HepG2 (cell line): ENCODE results near the gene CRADD. TPM values are rescaled to one million over a fixed set of nuclear protein-coding genes. Genes with fewer than 3 reads are reported as not detected.

Experiments
- ATAC-seq: fragments of 200-7000 bp; cut with Tn5 transposase; 3 replicates; pipeline ENCODE4 v1.9.1; 2020; ENCODE audit warnings: mild to moderate bottlenecking, moderate library complexity
- BruUV-seq: library from RNA; stranded (reverse); fragments of 400-500 nt; replicated peaks from 2 replicates; lab custom pipeline; 2021; lab: Mats Ljungman, UMichigan
- CTCF ChIA-PET: fragments of 300-600 bp; formaldehyde crosslinking; extraction: SDS; loops from one replicate; lab custom pipeline; 2021; ENCODE audit warnings: low total read pairs, inconsistent platforms, low intra/inter-chr PET ratio; lab: Yijun Ruan, JAX
- POLR2A ChIA-PET: fragments of 350-600 bp; sonication (Branson Sonifier 250); formaldehyde crosslinking; loops from one replicate; lab custom pipeline; 2020; ENCODE audit warnings: antibody characterized with exemption, inconsistent platforms; lab: Yijun Ruan, JAX
- DNase-seq: peaks from one replicate; pipeline ENCODE4 v3.0.0-alpha.2; 2015; ENCODE audit warnings: low spot score
- FAIRE-seq: peaks from 3 replicates; lab custom pipeline; 2011; peaks lifted over from hg19 to GRCh38; lab: Jason Lieb, UNC
- H2AFZ ChIP-seq: one replicate; pipeline ENCODE4 v1.6.1; 2011; ENCODE audit warnings: low read length, inconsistent platforms
- H3K27ac ChIP-seq: fragments of 300-600 bp; 3 replicates; pipeline ENCODE4 v1.8.0; 2011; ENCODE audit warnings: mixed run types, mild to moderate bottlenecking, mixed read lengths, low read length, inconsistent platforms; ENCODE audit not compliant: insufficient read depth; ENCODE audit errors: extremely low read length
- H3K27me3 ChIP-seq, 2 experiments: fragments of 200-600 bp in 1 of 2; 2 replicates in 1 of 2; 3 replicates in 1 of 2; pipeline versions ENCODE4 v1.6.0 to v1.8.0; 2011; ENCODE audit warnings: low read length in 2 of 2, mild to moderate bottlenecking in 2 of 2, moderate library complexity in 2 of 2, inconsistent platforms in 1 of 2; ENCODE audit not compliant: insufficient read depth in 2 of 2, control insufficient read depth in 1 of 2
- H3K36me3 ChIP-seq, 2 experiments: fragments of 200-600 bp in 1 of 2; replicated peaks in 1 of 2; 2 replicates in 1 of 2; 3 replicates in 1 of 2; pipeline versions ENCODE4 v1.5.1 to v1.8.0; 2011; ENCODE audit warnings: low read length in 2 of 2, inconsistent platforms in 1 of 2; ENCODE audit not compliant: insufficient read depth in 2 of 2, control insufficient read depth in 1 of 2
- H3K4me1 ChIP-seq: 2 replicates; pipeline ENCODE4 v1.5.1; 2012; ENCODE audit warnings: low read length, inconsistent platforms; ENCODE audit not compliant: insufficient read depth
- H3K4me2 ChIP-seq: 2 replicates; pipeline ENCODE4 v1.6.0; 2011; ENCODE audit warnings: low read depth, low read length, inconsistent platforms
- H3K4me3 ChIP-seq, 3 experiments: fragments of 200-600 bp in 1 of 3; sonication (generic), shearing (Covaris generic) in 1 of 3; replicated peaks in 1 of 3; 2 replicates each; pipeline ENCODE4 v1.5.1; 2011 to 2016; ENCODE audit warnings: low read length in 3 of 3, inconsistent platforms in 2 of 3, low read depth in 2 of 3, mild to moderate bottlenecking in 2 of 3, control low read depth in 1 of 3, mixed read lengths in 1 of 3; ENCODE audit not compliant: insufficient read depth in 1 of 3
- H3K79me2 ChIP-seq: one replicate; pipeline ENCODE4 v1.6.1; 2011; ENCODE audit warnings: low read length, inconsistent platforms; ENCODE audit not compliant: insufficient read depth
- H3K9ac ChIP-seq: 2 replicates; pipeline ENCODE4 v1.6.0; 2011; ENCODE audit warnings: mild to moderate bottlenecking, low read depth, low read length, inconsistent platforms; ENCODE audit not compliant: insufficient read depth
- H3K9me3 ChIP-seq: 2 replicates; pipeline ENCODE4 v1.5.1; 2012; ENCODE audit warnings: mild to moderate bottlenecking, low read length
- H4K20me1 ChIP-seq: 2 replicates; pipeline ENCODE4 v1.6.0; 2011; ENCODE audit warnings: inconsistent platforms, mild to moderate bottlenecking, low read length, moderate library complexity; ENCODE audit not compliant: insufficient read depth
- CHD4 ChIP-seq: fragments of 200-600 bp; sonication (generic); IDR thresholded peaks from 2 replicates; pipeline ENCODE4 v1.7.0; 2017; ENCODE audit warnings: mild to moderate bottlenecking, low read length, borderline replicate concordance
- KDM4B ChIP-seq: sonication (generic); formaldehyde crosslinking; IDR thresholded peaks from 2 replicates; pipeline ENCODE4 v1.4.0; 2020; ENCODE audit warnings: missing genetic modification reagents
- MAFK ChIP-seq, 2 experiments: IDR thresholded peaks in 1 of 2; conservative IDR thresholded peaks in 1 of 2; 2 replicates each; pipeline ENCODE4 v1.6.1; 2011; ENCODE audit warnings: improper control_type of control experiment in 2 of 2, low read length in 2 of 2
- RBM22 ChIP-seq: fragments of 200-400 bp; formaldehyde crosslinking; optimal IDR thresholded peaks from 2 replicates; pipeline ENCODE3; 2017; ENCODE audit warnings: mild to moderate bottlenecking, low read length, moderate library complexity
- RFX5 ChIP-seq: IDR thresholded peaks from 2 replicates; pipeline ENCODE4 v1.6.1; 2011; ENCODE audit warnings: low read depth, low read length, improper control_type of control experiment
- SETDB1 ChIP-seq: sonication (generic); formaldehyde crosslinking; IDR thresholded peaks from 2 replicates; pipeline ENCODE4 v1.5.1; 2020; ENCODE audit warnings: missing genetic modification reagents, mild to moderate bottlenecking, borderline replicate concordance
- XBP1 ChIP-seq: sonication (generic); formaldehyde crosslinking; IDR thresholded peaks from 2 replicates; pipeline ENCODE4 v1.5.0; 2020; ENCODE audit warnings: missing genetic modification reagents
- ZNF839 ChIP-seq: sonication (generic); formaldehyde crosslinking; IDR thresholded peaks from 2 replicates; pipeline ENCODE4 v1.4.0; 2020; ENCODE audit warnings: missing genetic modification reagents, mild to moderate bottlenecking, borderline replicate concordance
- whole genome bisulfite sequencing: methylation state at CpG from one replicate; pipeline ENCODE4 v1.1.6; 2017; ENCODE audit warnings: low lambda C conversion rate; 5-methylcytosine and 5-hydroxymethylcytosine counted together
- in situ Hi-C: cut with HindIII; loops from 2 replicates; pipeline ENCODE4 v1.10.0; 2017; ENCODE audit warnings: low pct_unique_long_range_greater_than_20kb; ENCODE audit not compliant: extremely low pct_ligation_motif_present
- intact Hi-C: fragments of 100-400 bp; cut with micrococcal nuclease; formaldehyde crosslinking; loops from one replicate; pipeline ENCODE4 v1.10.0; 2022; ENCODE audit not compliant: unreplicated experiment
- polyA plus RNA-seq, 8 experiments: library from polyadenylated mRNA; depleted of rRNA in 3 of 8; stranded (reverse) in 7 of 8; unstranded in 1 of 8; fragments of >200 nt; fragmentation: Illumina TruSeq in 4 of 8; extraction: Trizol in 4 of 8; gene quantifications; 2 replicates each; pipeline versions ENCODE4 v1.2.1 to v1.2.3, GENCODE V29; 2011 to 2016; ENCODE audit warnings: low read depth in 4 of 8, missing spikeins in 1 of 8, mixed read lengths in 1 of 8; ENCODE audit not compliant: insufficient read depth in 1 of 8
- total RNA-seq, 5 experiments: library from RNA; depleted of rRNA; stranded (reverse); fragments of >200 nt; fragmentation: Illumina TruSeq; extraction: Trizol; gene quantifications; 2 replicates each; pipeline ENCODE4 v1.2.3, GENCODE V29; 2016; ENCODE audit warnings: low read depth in 1 of 5
- TF ChIP-seq, protein P1 (sequence below): sonication (generic); formaldehyde crosslinking; IDR thresholded peaks from 2 replicates; pipeline ENCODE4 v1.8.1; 2023; ENCODE audit warnings: mild to moderate bottlenecking, moderate library complexity, missing genetic modification reagents
- TF ChIP-seq, protein P2 (sequence below): sonication (generic); formaldehyde crosslinking; IDR thresholded peaks from 2 replicates; pipeline ENCODE4 v1.5.0; 2020; ENCODE audit warnings: mild to moderate bottlenecking, missing genetic modification reagents, borderline replicate concordance
- TF ChIP-seq, protein P3 (sequence below): sonication (generic); formaldehyde crosslinking; IDR thresholded peaks from 2 replicates; pipeline ENCODE4 v1.5.1; 2020; ENCODE audit warnings: missing genetic modification reagents, mild to moderate bottlenecking, borderline replicate concordance

CRADD gene
- total and polyA plus RNA-seq, 2 of the 13 experiments (the other 11 are each of a cell fraction or from before 2014, with no cell fraction given): 12.4 to 18.8 TPM

DNA sequence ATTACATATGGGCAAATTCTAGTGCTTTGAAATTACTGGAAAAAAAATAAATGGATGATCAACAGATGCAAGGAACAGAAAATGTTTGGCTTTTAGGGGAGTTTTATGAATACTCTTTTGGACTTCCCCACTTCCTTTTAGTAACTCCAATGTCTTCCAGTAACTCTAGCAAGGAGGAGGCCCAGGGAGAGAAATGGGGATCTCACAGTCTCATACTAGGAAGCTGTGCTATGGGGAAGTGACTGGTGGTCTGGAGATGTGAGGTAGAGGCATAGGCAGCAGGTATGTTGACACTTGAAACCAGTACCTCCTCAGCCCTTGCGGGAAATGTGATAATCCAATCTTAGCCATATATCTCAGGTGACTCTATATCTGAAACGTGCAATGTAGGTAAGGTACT, 68.1 kb downstream of the CRADD start:
- Histone ChIP-seq H4K20me1 (no peaks in the 10 kb centered on the region), H3K27ac (no peak overlapping the region), H3K4me3 (no peak overlapping the region), H3K27me3 (no peaks in the 10 kb centered on the region), H2AFZ (no peak overlapping the region), H3K36me3 (no peaks in the 10 kb centered on the region), H3K4me1 (peaks cover 21% of the 10 kb centered on the region), H3K9ac (no peak overlapping the region), H3K4me2 (no peak overlapping the region), H3K9me3 (no peaks in the 10 kb centered on the region), H3K79me2 (no peaks in the 10 kb centered on the region)
- no TSS peak for BruUV-seq
- POLR2A ChIA-PET: no interaction called here
- FAIRE-seq (no peak), DNase-seq (no peak), ATAC-seq (no peak)
- CTCF ChIA-PET: no interaction called here
- in situ Hi-C loops (no loop called here), intact Hi-C loops (no loop called here)
- 94% methylated on average over 2 of the region's 2 CpGs for WGBS
- TF ChIP-seq, protein P1, sequence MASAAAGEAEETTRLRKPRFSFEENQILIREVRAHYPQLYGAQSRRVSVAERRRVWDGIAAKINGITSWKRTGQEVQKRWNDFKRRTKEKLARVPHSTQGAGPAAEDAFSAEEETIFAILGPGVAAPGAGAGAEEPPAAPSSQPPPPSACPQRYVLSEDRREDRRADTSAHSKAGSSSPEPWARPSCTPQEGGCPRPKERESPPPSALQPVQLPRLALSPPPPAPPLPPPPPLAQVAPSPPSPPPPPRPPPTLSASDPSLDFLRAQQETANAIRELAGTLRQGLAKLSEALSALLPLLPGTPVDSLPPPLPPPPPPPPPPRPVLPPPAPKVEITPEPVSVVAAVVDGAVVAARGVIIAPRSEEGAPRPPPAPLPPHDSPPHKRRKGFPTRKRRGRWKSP (CRISPR knock-in tag): no peak
- no peak for TF ChIP-seq CHD4
- no peak for TF ChIP-seq XBP1 (CRISPR knock-in tag)

DNA sequence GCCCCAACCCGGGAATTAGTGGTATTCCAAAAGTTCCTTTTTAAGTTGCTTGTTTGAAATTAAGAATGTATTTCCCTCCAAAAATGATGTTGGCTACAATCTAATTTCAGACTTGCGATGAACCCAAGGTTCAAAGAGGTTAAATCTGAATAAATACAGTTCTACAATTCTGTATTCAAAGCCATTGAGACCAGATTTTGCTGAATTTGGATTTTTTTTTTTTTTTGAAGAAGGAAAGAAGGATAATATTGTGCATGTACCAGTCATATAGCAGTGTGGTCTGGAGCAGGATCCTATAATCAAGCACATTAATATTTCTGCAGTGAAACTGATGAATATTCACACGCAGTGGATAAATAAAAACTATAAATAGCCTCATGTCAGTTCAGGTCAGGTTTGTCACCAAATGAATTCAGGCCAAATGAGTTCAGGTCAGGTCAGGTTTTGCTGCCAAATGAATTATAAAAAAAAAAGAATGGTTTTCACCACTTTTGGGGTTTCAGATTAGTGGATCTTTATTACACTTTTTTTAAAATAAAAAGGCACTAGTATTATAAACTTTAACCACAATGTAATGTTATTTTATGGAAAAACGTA, 69.5 kb downstream of the CRADD start:
- WGBS: 95% methylated on average over 4 of the region's 4 CpGs
- CTCF ChIA-PET: no interaction called here

More for the DNA sequence above, 69.5 kb downstream of the CRADD start:
- H3K4me3 ChIP-seq: no peak overlapping the region
- H3K4me2 ChIP-seq: no peak overlapping the region
- H3K4me1 ChIP-seq: peaks cover 23% of the 10 kb centered on the region
- FAIRE-seq (no peak), ATAC-seq (no peak), DNase-seq (no peak)
- in situ Hi-C loops (no loop called here), intact Hi-C loops (no loop called here)
- no peaks in the 10 kb centered on the region for H3K79me2 ChIP-seq
- H2AFZ ChIP-seq: no peak overlapping the region
- H3K27ac ChIP-seq: no peak overlapping the region
- TF ChIP-seq, protein P2, sequence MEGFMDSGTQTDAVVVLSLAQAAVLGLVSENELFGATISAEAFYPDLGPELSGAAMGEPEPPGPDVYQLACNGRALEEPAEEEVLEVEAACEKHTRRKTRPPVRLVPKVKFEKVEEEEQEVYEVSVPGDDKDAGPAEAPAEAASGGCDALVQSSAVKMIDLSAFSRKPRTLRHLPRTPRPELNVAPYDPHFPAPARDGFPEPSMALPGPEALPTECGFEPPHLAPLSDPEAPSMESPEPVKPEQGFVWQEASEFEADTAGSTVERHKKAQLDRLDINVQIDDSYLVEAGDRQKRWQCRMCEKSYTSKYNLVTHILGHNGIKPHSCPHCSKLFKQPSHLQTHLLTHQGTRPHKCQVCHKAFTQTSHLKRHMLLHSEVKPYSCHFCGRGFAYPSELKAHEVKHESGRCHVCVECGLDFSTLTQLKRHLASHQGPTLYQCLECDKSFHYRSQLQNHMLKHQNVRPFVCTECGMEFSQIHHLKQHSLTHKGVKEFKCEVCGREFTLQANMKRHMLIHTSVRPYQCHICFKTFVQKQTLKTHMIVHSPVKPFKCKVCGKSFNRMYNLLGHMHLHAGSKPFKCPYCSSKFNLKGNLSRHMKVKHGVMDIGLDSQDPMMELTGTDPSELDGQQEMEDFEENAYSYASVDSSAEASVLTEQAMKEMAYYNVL (CRISPR knock-in tag): no peak
- 0 out of 4 replicates have a peak, but pooled peaks of 1 of the 2 experiments have one; percentile 7 for TF ChIP-seq MAFK (conservative IDR thresholded peaks at IDR 0.05 in 1 of 2, IDR thresholded peaks at IDR 0.05 in 1 of 2; ENCODE audit: low read length in 2 of 2)
- TF ChIP-seq, protein P3, sequence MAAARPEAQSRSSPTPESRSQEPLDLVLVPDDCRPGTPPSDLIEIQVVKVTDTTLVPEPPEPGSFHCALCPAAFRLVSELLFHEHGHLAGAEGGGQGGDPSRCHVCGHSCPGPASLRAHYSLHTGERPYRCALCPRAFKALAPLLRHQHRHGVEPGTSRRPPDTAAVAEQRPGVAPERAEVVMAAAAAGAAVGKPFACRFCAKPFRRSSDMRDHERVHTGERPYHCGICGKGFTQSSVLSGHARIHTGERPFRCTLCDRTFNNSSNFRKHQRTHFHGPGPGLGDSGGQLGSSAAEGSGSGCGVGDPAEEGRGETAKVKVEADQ (CRISPR knock-in tag): no peak
- TF ChIP-seq RBM22: no peak
- TF ChIP-seq SETDB1 (CRISPR knock-in tag): no peak
- TF ChIP-seq KDM4B (CRISPR knock-in tag): no peak
- no peak for TF ChIP-seq ZNF839 (CRISPR knock-in tag)
- no peak for TF ChIP-seq RFX5
- no peaks in the 10 kb centered on the region for H3K9me3 ChIP-seq
- no peaks in the 10 kb centered on the region for H4K20me1 ChIP-seq
- POLR2A ChIA-PET: no interaction called here
- no peaks in the 10 kb centered on the region for H3K36me3 ChIP-seq
- H3K27me3 ChIP-seq: no peaks in the 10 kb centered on the region
- BruUV-seq: no TSS peak
- H3K9ac ChIP-seq: no peak overlapping the region
